GM21723 (cell line): Measurements from ENCODE around the gene DPH6.

Experiments used
- ATAC-seq: cut with Tn5 transposase; IDR thresholded peaks from one replicate; pipeline ENCODE4 v1.9.1; 2021; ENCODE audit warnings: mild to moderate bottlenecking, moderate library complexity; ENCODE audit not compliant: unreplicated experiment

The DPH6 gene

GRCh38 chr15:35487417-35487816 is 58.5 kb downstream of the DPH6 start:
- no peak for ATAC-seq

DNA sequence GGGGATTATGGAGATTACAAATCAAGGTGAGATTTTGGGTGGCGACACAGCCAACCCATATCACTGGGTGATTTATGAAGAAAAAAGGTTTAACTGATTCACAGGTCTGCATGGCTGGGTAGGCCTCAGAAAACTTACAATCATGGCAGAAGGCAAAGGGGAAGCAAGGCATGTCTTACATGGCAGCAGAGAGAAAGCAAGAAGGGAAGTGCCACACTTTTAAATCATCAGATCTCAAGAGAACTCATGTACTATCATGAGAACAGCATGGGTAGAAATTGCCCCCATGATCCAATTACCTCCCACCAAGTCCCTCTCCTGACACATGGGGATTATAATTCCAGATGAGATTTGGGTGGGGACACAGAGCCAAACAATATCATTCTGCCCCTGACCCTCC is 59.7 kb downstream of the DPH6 start:
- ATAC-seq = no peak

DNA sequence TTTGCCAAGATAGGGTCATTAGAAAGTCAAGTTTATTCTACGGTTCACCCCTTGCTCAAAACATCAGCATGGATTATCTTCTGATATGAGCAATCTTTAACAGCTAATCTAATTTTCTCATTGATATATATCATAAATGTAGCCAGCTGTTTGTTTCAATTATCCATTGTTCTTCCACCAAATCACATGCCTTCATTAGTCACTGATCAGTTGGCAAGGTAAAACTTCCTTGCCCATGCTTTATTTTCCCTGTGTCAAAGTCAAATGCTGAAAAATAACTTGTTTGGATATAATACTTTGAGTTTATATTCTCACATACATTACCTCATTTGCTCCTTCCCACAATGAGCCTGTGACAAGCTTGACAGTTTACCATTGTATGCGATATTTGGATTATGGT is 60.6 kb downstream of the DPH6 start:
- no peak for ATAC-seq

DNA sequence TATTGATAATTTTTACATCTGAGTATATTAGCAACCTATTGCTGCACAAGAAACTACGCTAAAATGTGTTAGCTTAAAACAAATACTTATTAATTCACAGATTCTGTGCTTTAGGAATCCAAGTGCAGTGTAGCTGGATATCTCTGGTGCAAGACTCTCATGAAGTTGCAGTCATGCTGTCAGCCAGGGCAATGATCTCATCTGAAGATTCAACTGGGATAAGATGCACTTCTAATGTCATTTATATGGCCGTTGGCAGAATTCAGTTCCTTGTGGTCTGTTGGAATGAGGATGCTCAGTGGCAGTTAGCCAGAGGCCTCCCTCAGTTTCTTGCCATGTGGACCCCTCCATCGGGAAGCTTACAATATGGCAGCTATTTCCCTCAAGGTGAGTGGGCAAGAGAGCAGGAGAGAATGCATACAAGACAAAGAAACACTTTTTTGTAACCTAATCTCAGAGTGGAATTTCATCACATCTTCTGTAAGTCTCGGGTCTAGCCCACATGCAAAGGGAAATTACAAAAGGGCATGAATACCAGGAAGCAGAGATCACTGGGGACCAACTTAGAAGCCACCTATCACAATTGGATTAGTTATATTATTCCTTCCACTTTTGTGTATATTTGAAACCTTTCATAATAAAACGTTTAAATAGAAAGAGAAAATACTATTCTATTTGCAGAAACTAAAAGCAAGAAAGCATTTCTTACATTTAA is 61.6 kb downstream of the DPH6 start:
- ATAC-seq = no peak

- ATAC-seq = no peak
Measured at GRCh38 chr15:35481992-35482391, 64.0 kb downstream of the DPH6 start.

DNA sequence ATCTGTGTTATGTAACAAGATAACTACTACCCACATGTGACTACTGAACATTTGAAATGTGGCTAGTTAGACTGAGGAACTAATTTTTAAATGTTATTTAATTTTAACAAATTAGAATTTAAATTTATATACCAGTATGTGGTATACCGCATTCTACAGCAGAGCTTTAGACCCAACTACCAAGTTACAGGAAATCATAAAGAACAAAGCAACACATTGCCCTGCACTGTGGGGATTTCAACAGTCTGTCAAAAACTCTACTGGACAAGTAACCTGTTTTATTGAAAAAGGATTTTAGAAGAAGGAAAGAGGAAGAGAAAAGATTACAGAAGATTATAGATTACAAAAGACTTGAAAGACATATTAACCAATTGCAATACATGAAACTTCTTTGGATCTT is 64.9 kb downstream of the DPH6 start:
- ATAC-seq = no peak

GRCh38 chr15:35479423-35479822 is 66.5 kb downstream of the DPH6 start:
- ATAC-seq = no peak

GRCh38 chr15:35477312-35478262 is 68.4 kb downstream of the DPH6 start:
- no peak for ATAC-seq

- ATAC-seq = no peak
Measured at GRCh38 chr15:35471024-35471423, 74.9 kb downstream of the DPH6 start.

DNA sequence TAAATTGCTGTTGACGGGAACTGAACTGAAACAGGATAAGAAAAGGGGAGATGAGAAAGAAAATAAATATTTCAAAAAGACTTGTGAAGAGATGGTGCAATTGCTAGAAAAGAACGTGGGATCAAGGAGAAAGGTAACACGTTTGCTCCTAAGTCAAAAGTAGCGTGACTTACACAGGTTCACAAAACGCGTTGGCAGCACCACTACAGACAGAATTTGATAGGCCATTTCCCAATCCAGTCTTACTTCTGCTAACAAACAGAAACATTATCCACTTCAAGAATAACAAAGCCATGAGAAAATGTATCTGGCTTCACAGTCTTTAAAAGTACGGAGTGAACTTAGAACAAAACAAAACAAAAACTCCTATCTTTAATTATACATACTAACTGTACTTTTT is 75.5 kb downstream of the DPH6 start:
- no peak for ATAC-seq

DNA sequence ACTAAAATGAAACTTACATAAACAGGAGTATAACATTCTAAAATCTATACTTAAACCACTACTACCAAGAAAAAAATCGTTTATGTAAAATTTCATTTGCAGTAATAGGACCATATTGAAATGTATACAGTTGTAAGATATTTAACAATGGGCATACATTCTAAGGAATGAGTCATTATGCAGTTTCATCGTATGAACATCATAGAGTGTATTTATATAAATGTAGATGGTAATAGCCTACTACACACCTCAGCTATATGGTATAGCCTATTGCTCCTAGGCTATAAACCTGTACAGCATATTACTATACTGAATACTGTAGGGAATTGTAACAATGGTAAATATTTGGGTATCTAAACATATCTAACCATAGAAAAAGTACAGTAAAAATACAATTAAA is 79.5 kb downstream of the DPH6 start:
- no peak for ATAC-seq

DNA sequence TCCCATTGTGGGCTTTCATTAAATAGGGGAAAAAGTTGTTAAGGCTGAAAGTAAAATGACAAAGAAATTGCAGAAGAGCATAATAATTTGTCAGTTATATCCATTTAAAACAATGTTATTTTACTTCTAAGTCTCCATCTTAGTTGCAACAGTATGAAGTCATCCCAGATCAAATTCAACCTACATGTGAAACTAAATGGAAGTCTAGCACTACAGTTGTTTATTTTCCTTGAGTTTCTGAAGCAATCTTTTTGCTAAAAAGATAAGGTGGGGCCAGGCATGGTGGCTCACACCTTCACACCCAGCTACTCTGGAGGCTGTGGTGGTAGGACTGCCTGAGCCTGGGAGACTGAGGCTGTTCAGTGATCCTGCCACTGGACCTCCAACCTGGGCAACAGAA is 80.2 kb downstream of the DPH6 start:
- ATAC-seq = no peak

DNA sequence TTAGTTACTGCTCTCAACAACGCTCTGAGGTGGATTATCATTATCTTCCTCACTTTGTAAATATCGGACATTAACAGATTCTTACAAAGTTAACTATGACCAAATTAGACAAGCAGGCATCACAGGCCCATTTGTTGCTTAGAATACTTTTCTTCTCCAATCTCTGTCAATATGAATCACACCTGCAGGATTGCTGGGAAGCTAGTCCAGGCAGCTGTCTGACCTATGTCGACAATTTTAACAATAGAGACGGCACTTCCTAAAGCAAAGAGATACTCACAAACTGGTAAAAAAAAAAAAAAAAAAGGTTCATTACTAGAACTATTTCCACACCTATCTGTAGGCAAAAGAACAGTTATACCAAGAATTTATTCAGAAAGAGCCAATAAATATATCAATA is 85.3 kb downstream of the DPH6 start:
- no peak for ATAC-seq

DNA sequence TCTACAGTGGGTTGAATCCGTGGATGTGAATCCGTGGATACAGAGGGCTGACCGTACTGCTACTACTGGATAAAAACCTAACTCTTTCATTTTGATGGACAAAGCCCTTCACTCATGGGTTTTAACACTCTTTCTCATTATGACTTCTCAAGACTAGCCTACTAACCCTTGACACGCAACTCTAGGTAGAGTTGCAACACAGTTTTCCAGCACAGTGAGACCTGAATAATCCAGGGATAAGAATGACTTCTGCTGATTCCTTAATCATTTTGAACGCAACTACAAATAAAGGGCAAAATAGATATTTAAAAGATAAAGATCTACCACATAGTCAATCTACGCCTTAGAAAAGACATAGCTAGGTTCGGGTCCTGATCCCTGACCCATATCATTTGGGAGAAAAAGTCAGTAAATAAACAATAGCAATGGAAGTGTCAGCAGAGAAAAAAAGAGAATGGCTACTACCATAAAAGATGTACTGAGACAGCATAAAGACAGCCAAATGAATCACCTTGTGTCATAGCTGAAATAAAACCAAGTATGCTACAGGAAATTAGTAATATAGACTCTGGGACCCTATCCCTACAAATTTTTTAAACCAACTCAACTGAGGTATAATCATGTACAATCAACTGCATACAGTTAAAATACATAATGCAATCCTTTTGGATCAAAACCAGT is 87.6 kb downstream of the DPH6 start:
- no peak for ATAC-seq

DNA sequence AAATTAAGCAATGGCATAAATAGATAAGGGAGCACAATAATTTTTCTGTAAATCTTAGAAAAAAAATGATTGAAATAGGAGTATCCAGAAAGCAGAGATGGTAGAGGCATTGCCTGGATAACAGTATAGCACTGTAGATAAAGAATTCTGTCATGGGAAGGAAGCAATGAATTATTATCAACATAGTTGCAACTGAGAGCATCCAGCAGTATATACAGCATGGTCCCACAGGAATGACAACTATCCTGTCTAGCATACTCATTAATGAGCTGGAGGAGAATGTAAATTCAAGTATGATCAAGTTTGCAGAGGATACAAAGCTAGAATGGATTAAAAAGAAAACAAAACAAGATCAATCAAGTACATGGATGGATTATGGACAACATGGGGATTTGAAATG is 90.8 kb downstream of the DPH6 start:
- no peak for ATAC-seq

- ATAC-seq = no peak
Measured at GRCh38 chr15:35450492-35450891, 95.5 kb downstream of the DPH6 start.

GRCh38 chr15:35448294-35448693 is 97.7 kb downstream of the DPH6 start:
- ATAC-seq = no peak

GRCh38 chr15:35445891-35446290 is 100.1 kb downstream of the DPH6 start:
- no peak for ATAC-seq

GRCh38 chr15:35444557-35445204 is 101.3 kb downstream of the DPH6 start:
- no peak for ATAC-seq

- ATAC-seq = no peak
Measured at GRCh38 chr15:35443376-35443775, 102.6 kb downstream of the DPH6 start.

DNA sequence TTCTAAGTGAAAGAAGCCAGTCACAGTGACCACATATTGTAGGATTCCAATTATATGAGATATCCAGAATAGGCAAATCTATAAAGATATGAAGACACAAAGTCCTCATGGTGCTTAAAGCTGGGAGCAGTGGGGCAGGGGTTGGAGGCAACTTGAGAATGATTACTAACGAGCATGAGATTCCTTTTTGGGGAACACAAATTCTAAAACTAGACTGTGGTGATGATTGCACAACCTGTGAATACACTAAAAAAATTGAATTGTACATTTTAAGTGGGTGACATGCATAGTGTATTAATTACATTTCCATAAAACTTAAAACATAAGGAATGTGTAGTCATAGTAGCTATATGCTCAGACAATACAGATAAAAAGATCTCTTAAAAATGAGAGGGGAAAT is 103.2 kb downstream of the DPH6 start:
- no peak for ATAC-seq
